Gastroesophageal sphincter (tissue), 3 donors: Measurements from ENCODE around the gene DNAJC6.

Source experiments
- CTCF ChIP-seq, 4 experiments: fragments of 200-600 bp in 2 of 4; fragments of 450-650 bp in 2 of 4; sonication (generic) in 1 of 4; IDR thresholded peaks; one replicate each; pipeline ENCODE4 v1.5.1; 2017 to 2019; ENCODE audit warnings: antibody characterized with exemption in 4 of 4, mild to moderate bottlenecking in 2 of 4, moderate library complexity in 2 of 4
- EP300 ChIP-seq: sonication (generic); formaldehyde crosslinking; IDR thresholded peaks from one replicate; pipeline ENCODE4 v1.6.1; 2017; ENCODE audit warnings: antibody characterized with exemption, mild to moderate bottlenecking
- POLR2A ChIP-seq, 2 donors: fragments of 450-650 bp; IDR thresholded peaks; one replicate each; pipeline ENCODE4 v1.6.1; 2017; ENCODE audit warnings: antibody characterized with exemption in 2 of 2, mild to moderate bottlenecking in 2 of 2, moderate library complexity in 1 of 2

DNA sequence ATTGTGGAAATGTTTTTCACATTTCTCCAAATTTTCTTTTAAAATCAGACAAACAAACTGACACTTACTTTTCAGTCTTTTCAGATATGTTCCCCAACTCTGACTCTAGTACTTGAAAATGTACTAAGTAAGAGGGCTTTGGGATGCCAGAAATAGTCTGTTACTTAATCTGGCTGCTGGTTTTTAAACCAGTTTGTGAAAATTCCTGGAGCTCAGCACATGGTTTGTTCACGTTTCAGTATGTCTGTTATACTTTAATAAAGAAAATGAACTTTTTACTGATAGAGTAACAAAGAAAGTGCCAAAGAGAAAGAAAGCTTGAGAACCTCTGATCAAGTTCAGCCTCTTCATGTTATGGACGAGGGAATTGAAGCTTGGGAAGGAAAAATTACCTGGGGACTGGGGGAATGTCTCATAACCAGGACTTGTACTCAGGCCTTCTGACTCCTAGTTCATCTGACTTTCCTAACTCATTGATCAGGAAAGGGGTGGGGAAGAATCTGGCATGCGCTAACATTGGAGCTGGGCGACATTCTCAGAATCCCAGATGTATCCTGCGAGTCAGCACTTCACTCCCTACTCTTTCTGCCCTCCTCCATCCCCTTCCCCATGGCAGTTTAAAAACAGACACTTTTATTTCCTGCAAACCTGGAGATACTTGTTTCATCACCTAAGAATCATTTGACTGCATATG is 30.8 kb upstream of the DNAJC6 start:
- TF ChIP-seq CTCF (IDR thresholded peaks at IDR 0.05) (no peak), POLR2A (IDR thresholded peaks at IDR 0.05) (no peak), EP300 (no peak)
